IPS-NIHi11 (cell line): ENCODE measurements around the gene SLC52A3.
"Not testable (repeated sequence)": the region's sequence is repeated elsewhere in the genome, so short reads cannot be mapped to it uniquely, and the experiment has no call there.

Source experiments
- DNase-seq: peaks from one replicate; pipeline ENCODE4 v3.0.0; 2012; ENCODE audit warnings: mixed read lengths, low spot score

SLC52A3 gene

GRCh38 chr20:728256-728944 is 39.9 kb downstream of the SLC52A3 start:
- peak; percentile 91 for DNase-seq

GRCh38 chr20:726160-726559 is 42.1 kb downstream of the SLC52A3 start:
- no peak for DNase-seq

- DNase-seq: no peak
These were observed 42.8 kb downstream of the SLC52A3 start for GRCh38 chr20:725491-725890.

GRCh38 chr20:724797-725196 is 43.5 kb downstream of the SLC52A3 start:
- not testable (repeated sequence) for DNase-seq

- no peak for DNase-seq
These were observed 44.5 kb downstream of the SLC52A3 start for GRCh38 chr20:723756-724155.

GRCh38 chr20:722822-723644 is 45.3 kb downstream of the SLC52A3 start:
- no peak for DNase-seq

- no peak for DNase-seq
These were observed 46.4 kb downstream of the SLC52A3 start for GRCh38 chr20:721876-722275.

GRCh38 chr20:719816-720215 is 48.5 kb downstream of the SLC52A3 start:
- DNase-seq: no peak

GRCh38 chr20:719068-719467 is 49.2 kb downstream of the SLC52A3 start:
- no peak for DNase-seq

- no peak for DNase-seq
These were observed 50.5 kb downstream of the SLC52A3 start for GRCh38 chr20:717832-718231.

GRCh38 chr20:717271-717670 is 51.0 kb downstream of the SLC52A3 start:
- DNase-seq: no peak

GRCh38 chr20:714453-714852 is 53.8 kb downstream of the SLC52A3 start:
- DNase-seq: no peak

- DNase-seq: no peak
These were observed 56.7 kb downstream of the SLC52A3 start for GRCh38 chr20:711576-711975.

GRCh38 chr20:710780-711450 is 57.4 kb downstream of the SLC52A3 start:
- DNase-seq: no peak
